ENCODE results near the gene OR56A5. TPM values are rescaled to one million over a fixed set of nuclear protein-coding genes. Genes with fewer than 3 reads are reported as not detected.

OR56A5 gene
- total RNA-seq, 1 experiment from 2014 or later = not detected

- DNase-seq = no peak
- peaks cover 1% of the 10 kb centered on the region for H3K27me3 Mint-ChIP-seq (ENCODE audit: low read depth)
- H2AFZ ChIP-seq (ENCODE audit: low read length) = no peak overlapping the region
- no peak overlapping the region for H2BK120ac ChIP-seq (ENCODE audit: low read depth, low read length, poor library complexity, severe bottlenecking)
- H3K4ac ChIP-seq (ENCODE audit: low read depth, low read length) = no peak overlapping the region
- no peak overlapping the region for H2BK20ac ChIP-seq (ENCODE audit: low read depth, low read length, poor library complexity, severe bottlenecking)
- H3K27me3 ChIP-seq (ENCODE audit: insufficient read depth, low read length) = no peaks in the 10 kb centered on the region
- peaks cover 2% of the 10 kb centered on the region for H3K23me2 ChIP-seq (ENCODE audit: insufficient read length, low read depth, low read length, poor library complexity, severe bottlenecking)
- H3K9me3 ChIP-seq (ENCODE audit: control insufficient read depth, low read depth, low read length) = no peaks in the 10 kb centered on the region
- no peaks in the 10 kb centered on the region for H4K20me1 ChIP-seq (ENCODE audit: control insufficient read depth, insufficient read depth, insufficient read length)
- H2AK5ac ChIP-seq (ENCODE audit: insufficient read length, low read length) = no peak overlapping the region
- H3K56ac ChIP-seq (ENCODE audit: insufficient read length, low read depth, low read length) = no peak overlapping the region
- no peak overlapping the region for H3K23ac ChIP-seq (ENCODE audit: insufficient read length, low read depth, low read length)
- H3K4me2 ChIP-seq (ENCODE audit: insufficient read depth, insufficient read length, low read length) = no peak overlapping the region
- no peaks in the 10 kb centered on the region for H3K79me2 ChIP-seq (ENCODE audit: insufficient read depth, low read length)
- no peak overlapping the region for H3K18ac ChIP-seq (ENCODE audit: insufficient read length, low read depth, low read length)
- H4K8ac ChIP-seq (replicated peaks; ENCODE audit: insufficient read length, low read depth, low read length) = no peak overlapping the region
- no peak for TF ChIP-seq CTCF (conservative IDR thresholded peaks at IDR 0.05)
- no peak overlapping the region for H4K91ac ChIP-seq (ENCODE audit: insufficient read length, low read depth, low read length)
- no peak overlapping the region for H3T11ph ChIP-seq (ENCODE audit: low read length)
- no peaks in the 10 kb centered on the region for H3K79me1 ChIP-seq (ENCODE audit: insufficient read depth, low read depth, low read length, poor library complexity, severe bottlenecking)
- no peak overlapping the region for H3K27ac Mint-ChIP-seq
- H3K36me3 Mint-ChIP-seq (ENCODE audit: insufficient read depth in 1 of 3, low read depth in 3 of 3) = peaks cover 18 to 44% (median 25%) of the 10 kb centered on the region in 3 experiments
- no peaks in the 10 kb centered on the region for H3K4me1 ChIP-seq (ENCODE audit: insufficient read depth, low read length)
- WGBS (ENCODE audit: extremely low coverage, insufficient read length, low lambda C conversion rate) = no CpG with 5 or more reads among the region's 11 CpGs
- no peak overlapping the region for H2BK15ac ChIP-seq (ENCODE audit: low read depth, low read length)
- no peaks in the 10 kb centered on the region for H3K4me1 Mint-ChIP-seq
- no peak overlapping the region for H3K9ac ChIP-seq (ENCODE audit: extremely low read depth, insufficient read length, low read length)
- no peak overlapping the region for H4K5ac ChIP-seq (ENCODE audit: insufficient read length, low read depth, low read length)
- no peak overlapping the region for H3K27ac ChIP-seq (ENCODE audit: insufficient read length, low read depth, low read length)
- no peak overlapping the region for H3K14ac ChIP-seq (ENCODE audit: insufficient read depth, low read length)
- H2BK5ac ChIP-seq (ENCODE audit: insufficient read length, low read length) = no peak overlapping the region
- H3K9me3 Mint-ChIP-seq = peaks cover 41 to 48% of the 10 kb centered on the region in 2 experiments
- no peak overlapping the region; a peak in 1 of 5 replicates for H3K4me3 Mint-ChIP-seq
- no peak overlapping the region for H2BK12ac ChIP-seq (ENCODE audit: insufficient read length, low read depth, low read length)
Observed at GRCh38 chr11:5932671-5933070, 35.6 kb downstream of the OR56A5 start.

Data from H9 (cell line).